Dermis microvascular lymphatic vessel endothelial cell (primary cell): ENCODE data around the gene SEMA3C. TPM values are rescaled to one million over a fixed set of nuclear protein-coding genes. Genes with fewer than 3 reads are reported as not detected.
"Not testable (repeated sequence)": the region's sequence is repeated elsewhere in the genome, so short reads cannot be mapped to it uniquely, and the experiment has no call there.

ENCODE experiments used
- DNase-seq, 2 donors: peaks; one replicate each; pipeline versions ENCODE4 v3.0.0 to v3.0.0-alpha.2; 2010; ENCODE audit warnings: low read depth in 2 of 2
- total RNA-seq: library from RNA; depleted of rRNA; stranded (reverse); fragments of >200 nt; gene quantifications from 2 replicates; pipeline ENCODE4 v1.2.1, GENCODE V29; 2014

SEMA3C gene
- total RNA-seq, 1 donor from 2014 or later, result under 0.01 TPM

GRCh38 chr7:80926955-80927354 lies 8.1 kb upstream of the SEMA3C start:
- DNase-seq, result not testable (repeated sequence)

DNA sequence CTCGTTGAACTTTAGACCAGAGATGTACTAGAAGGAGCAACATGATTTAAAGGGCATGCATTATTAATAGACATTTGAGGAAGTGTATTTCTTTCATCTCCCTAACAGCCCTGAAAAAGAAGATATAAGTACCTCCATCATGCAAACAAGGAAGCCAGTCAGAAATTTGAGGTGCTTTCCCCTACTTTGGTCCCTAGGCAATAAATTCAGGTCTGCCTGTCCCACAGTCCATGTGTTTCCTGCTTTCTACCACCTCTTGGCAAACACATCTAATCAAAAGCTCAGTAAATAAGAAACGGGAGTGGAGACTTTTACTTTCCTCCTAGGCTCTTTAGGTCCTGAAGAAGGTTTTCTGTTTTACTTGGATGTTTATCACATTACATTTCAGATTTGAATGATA lies 5.2 kb upstream of the SEMA3C start:
- DNase-seq, result peak in 1 of 2 donors; percentile 10

GRCh38 chr7:80923211-80923612 lies 4.4 kb upstream of the SEMA3C start:
- DNase-seq, result no peak

GRCh38 chr7:80922253-80923049 lies 3.6 kb upstream of the SEMA3C start:
- DNase-seq, result no peak

DNA sequence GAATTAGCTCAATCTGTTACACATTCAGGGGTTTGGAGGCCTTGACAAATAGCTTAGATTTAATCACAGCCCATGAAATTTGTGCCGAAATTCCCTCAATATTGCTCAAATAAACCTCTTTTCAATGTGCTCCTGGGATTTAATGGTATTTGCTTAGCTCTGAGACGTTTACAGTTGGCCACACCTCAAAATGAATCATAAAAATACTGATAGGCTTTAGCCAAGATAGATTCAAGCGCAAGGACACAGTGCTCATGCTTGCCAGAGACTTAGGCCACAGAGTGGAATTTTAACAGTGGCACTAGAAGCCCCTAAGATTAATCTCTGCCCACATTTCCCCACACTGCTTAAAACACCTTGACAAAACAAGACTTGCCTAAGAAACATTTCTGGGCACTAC lies 2.3 kb upstream of the SEMA3C start:
- no peak for DNase-seq

- DNase-seq, result peak in 1 of 2 donors; percentile 7
Measured at GRCh38 chr7:80918399-80918798, 452 bp downstream of the SEMA3C start.

GRCh38 chr7:80916770-80917741 lies 1.8 kb downstream of the SEMA3C start:
- DNase-seq, result peak in 1 of 2 donors; percentile 46

DNA sequence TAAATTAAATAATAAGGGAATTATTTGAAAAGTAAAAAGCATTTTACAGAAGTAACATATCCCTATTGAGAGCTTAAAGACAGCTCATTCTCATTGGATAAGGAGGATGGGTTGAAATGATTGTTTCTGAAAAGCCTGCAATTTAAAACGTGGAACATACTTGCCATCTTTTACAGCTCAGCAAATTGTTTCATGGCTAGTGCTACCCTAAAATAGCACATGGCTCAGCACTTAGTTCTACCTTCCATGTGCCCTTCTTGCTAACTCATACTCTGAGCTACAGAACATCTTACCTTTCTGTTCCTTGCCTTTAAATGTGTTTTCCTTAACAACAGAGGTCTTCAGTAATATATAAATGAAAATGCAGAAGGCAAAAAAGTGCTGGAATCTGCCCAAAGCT lies 8.6 kb downstream of the SEMA3C start:
- DNase-seq, result no peak

- DNase-seq, result no peak
Measured at GRCh38 chr7:80908360-80908797, 10.5 kb downstream of the SEMA3C start.

GRCh38 chr7:80907612-80908011 lies 11.2 kb downstream of the SEMA3C start:
- no peak for DNase-seq

DNA sequence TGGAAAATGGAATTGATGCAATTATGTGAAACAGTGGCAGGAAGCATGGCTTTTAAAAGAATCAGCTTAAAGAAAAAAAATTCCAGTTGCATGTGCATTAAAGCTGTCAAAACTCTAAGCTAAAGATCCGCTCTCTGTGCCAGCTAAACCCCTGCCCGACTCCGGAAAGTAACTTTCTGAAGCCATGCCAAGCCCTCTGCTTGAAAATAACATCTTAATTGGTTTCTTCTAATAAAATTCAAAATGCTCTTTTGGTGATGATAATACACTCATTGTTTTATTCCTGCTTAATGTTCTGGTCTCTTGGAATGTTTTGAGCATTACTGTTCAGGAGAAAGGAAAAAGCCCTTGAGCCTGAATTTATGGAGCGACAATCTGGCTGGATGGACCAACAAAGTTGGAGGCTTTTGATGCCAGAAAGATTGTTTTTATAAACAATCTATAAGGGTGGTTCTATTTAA lies 11.7 kb downstream of the SEMA3C start:
- DNase-seq, result no peak

DNA sequence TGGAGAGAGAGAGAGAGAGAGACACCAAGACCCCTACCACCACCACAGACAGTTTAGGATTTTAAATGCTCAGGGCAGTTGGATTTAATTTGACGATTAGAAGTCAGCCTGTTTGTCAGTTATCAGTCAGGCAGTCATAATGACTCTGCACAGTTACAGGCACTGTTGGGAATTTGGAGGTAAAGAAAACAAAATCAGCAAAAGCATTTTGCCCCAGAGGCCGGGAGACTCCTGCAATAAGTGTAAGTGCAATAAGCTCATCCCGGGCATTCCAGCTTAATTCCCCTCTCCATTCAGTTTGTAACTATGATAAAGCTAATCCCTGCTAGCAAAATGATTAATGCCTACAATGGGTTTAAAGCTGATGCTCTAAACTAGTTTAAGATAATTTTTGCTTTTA lies 13.5 kb downstream of the SEMA3C start:
- DNase-seq, result no peak

DNA sequence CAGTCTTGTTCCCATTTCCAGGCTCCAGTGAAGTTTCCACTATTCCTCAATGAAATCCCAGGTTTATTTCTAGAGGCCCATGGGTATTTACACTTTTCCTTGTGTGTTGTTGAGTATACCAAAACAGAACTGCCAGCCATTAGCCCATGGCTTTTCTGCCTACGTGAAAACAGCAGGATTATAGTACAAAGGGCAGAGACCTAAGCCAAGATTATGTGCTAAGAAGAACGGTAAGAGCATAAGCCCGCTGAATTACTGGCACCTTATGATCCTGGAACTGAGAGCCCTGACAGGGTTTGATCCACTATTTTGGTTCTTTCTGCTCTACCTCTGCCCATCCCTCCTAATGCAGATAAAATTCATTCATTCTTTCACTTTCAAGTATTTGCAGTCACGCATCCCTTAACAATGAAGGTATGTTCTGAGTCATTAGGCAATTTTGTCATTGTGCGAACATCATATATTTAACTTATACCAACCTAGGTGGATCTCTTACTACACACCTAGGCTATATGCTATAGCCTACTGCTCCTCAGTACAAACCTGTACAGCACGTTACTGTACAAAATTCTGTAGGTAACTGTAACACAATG lies 16.0 kb downstream of the SEMA3C start:
- no peak for DNase-seq

- DNase-seq, result no peak
Measured at GRCh38 chr7:80902019-80902418, 16.8 kb downstream of the SEMA3C start.

DNA sequence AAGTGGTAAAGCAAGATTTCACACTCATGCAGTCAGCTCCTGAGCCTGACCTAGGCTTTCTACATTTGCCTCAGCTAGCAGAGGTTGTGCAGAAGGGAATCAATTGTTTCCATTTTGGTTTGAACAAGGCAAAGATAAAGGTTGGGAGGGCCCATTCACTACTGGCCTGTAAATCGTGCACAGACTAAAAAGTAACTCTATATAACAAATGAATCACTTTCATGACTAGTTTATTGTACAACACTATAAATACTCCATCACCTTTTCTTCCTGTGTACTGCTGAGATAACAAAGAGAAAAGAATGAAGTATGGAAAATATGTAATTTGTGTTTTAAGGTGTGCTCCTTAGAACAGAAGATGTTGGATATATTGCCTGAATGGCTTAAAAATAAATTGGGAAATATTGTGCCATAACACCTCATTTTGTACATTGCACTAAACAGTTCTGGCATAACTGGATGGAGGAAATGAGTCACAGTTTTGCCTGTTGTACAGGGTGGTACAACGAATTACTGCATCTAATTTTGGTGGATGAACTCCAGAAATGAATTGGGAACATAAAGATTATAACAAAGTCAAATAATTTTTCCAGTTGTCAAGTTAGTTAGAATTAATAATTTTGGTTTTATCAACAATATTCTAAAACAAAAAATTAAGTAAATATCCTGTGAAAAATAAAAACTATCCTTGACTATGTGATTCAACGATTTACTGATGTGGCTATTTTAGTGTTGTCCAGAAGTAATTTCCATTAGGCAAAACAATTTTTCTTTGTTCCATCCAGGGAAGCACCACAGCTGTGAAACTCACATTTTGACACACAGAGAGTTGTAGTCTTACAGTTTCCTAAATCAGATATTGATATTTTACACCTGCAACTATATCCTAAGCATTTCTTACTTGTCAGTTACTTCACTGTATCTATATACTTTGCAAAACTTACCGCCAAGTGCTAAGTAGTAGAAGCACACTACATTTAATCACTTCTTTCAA lies 18.0 kb downstream of the SEMA3C start:
- peak; percentile 71 to 73 for DNase-seq

DNA sequence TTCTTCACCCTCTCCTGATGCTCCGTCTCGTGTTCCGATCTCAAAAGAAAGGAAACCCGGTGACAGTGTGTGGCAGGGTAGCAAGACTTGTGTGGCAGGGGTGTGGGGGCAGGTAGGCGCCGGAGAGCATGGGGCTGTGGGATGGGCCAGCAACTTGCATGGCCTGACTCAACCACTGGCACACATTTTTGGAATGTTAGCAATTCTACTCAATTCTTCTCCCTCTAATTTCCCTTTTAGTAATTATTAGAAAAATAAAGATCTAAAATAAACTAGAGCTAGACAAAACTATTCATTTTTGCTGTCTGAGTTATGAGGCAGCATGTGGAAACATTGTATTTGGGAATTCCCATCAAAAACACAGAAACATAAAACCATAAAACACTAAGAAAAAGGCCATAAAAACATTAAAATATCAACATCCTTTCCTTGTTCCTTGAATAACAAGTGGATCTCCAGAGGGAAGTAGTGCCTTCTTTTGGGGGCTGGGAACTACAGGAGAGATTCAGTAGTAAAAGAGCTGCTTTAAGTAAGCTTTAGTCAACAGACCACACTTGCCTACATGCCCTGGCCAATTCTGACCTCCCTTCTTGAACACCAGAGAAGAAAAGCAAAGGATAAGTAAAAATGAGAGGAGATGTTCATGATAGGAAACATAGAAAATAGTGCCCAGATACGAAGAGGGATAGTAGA lies 21.8 kb downstream of the SEMA3C start:
- no peak for DNase-seq

DNA sequence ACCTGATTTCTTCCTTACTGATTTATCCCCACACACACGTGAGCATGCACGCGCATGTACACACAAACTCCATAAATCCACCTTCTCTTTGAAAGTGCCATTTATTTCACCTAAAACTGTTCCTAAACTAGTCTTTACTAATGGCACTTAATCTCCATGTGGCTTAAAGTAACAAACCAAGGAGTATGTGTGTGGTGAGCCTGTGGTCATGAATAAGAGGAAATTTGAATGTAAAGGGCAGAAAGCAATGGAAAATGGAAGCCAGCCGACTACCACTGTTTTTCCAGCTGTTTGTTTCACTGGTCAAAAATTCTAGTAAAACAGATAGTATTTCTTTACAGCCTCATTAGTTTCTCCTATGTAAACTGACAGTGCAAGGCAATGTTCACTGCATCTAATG lies 23.8 kb downstream of the SEMA3C start:
- no peak for DNase-seq

DNA sequence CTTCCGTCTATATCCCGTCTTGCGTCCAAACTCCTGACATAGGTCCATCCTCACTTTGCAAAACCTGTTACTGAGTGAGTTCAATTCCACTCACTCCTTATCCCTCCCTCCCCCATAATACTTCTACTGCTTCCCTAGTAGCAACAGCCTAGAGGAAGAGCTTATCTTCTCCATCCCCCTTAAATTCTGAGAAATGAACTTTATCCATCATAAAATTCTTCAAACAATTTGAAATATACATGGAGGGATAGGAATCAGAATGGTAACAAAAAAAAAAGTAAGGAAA lies 27.6 kb downstream of the SEMA3C start:
- DNase-seq, result no peak

DNA sequence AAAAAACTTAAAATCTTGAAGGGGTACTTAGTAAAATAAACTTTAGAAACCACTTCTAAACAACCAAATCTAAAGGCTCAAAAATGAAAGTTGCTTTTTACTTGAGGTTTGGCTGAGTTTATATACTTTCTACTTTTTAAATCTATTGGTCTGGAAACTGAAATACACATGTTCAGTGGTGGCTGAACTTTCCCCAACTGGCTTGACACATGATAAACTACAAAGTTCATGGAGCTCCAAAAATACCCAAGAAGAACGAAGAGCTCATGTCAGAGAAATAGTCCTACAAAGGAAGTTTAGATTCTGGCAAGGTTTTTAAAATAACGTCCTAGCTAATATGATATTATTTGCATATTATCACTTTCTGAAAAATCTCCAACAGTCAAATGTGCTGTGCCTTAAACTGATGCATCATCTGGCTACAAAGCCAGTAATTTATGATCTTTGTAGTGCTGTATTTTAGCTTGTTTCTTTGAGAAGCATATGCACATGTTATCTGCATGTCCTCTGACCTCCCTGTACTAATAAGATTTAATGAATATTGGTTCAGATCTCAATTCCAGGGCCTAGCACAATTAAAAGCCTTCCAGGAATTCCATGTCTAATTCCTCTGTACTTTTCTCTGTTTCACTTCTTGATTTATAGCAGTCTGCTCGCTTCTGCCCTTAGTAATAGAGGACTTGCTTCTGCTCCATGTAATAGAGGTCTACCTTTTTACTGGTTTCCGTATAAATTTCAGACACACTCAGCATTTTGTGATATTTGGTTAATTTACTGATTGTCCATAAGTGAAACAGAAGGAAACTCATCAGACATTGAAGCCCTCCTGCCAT lies 28.2 kb downstream of the SEMA3C start:
- no peak for DNase-seq
